KMS-11 (cell line): ENCODE data around the gene WDR43.

Experiments
- H2AFZ ChIP-seq: fragments of 200-600 bp; sonication (generic); 2 replicates; pipeline ENCODE4 v1.6.1; 2016; ENCODE audit warnings: antibody characterized with exemption, mixed run types, low read depth
- H3K27ac ChIP-seq: fragments of 200-600 bp; sonication (generic); 2 replicates; pipeline ENCODE4 v1.6.1; 2016; ENCODE audit warnings: mild to moderate bottlenecking, mixed run types
- H3K27me3 ChIP-seq: fragments of 200-600 bp; sonication (generic); 2 replicates; pipeline ENCODE4 v1.6.1; 2017; ENCODE audit warnings: mild to moderate bottlenecking, low read depth, mixed run types, moderate library complexity; ENCODE audit not compliant: insufficient read depth
- H3K36me3 ChIP-seq: fragments of 200-600 bp; sonication (generic); 2 replicates; pipeline ENCODE4 v1.6.1; 2017; ENCODE audit warnings: mild to moderate bottlenecking, mixed run types; ENCODE audit not compliant: insufficient read depth
- H3K4me1 ChIP-seq: fragments of 200-600 bp; sonication (generic); 2 replicates; pipeline ENCODE4 v1.6.1; 2016; ENCODE audit warnings: mild to moderate bottlenecking, low read depth, mixed run types; ENCODE audit not compliant: poor library complexity, severe bottlenecking
- H3K4me2 ChIP-seq: fragments of 200-600 bp; sonication (generic); 2 replicates; pipeline ENCODE4 v1.7.0; 2016; ENCODE audit warnings: mild to moderate bottlenecking, mixed run types
- H3K4me3 ChIP-seq: fragments of 200-600 bp; sonication (generic); IDR thresholded peaks from 2 replicates; pipeline ENCODE4 v1.6.1; 2017; ENCODE audit warnings: low read depth, low read length, mixed read lengths; ENCODE audit not compliant: insufficient read depth
- H3K79me2 ChIP-seq: fragments of 200-600 bp; sonication (generic); 2 replicates; pipeline ENCODE4 v1.6.1; 2016; ENCODE audit warnings: low read depth, mixed run types; ENCODE audit not compliant: insufficient read depth
- H3K9ac ChIP-seq: fragments of 200-600 bp; sonication (generic); 2 replicates; pipeline ENCODE4 v1.6.1; 2016; ENCODE audit warnings: mild to moderate bottlenecking, mixed run types
- H4K20me1 ChIP-seq: fragments of 200-600 bp; sonication (generic); 2 replicates; pipeline ENCODE4 v1.6.1; 2016; ENCODE audit warnings: mild to moderate bottlenecking, mixed run types; ENCODE audit not compliant: insufficient read depth
- TF ChIP-seq, protein P1 (sequence below): fragments of 200-600 bp; sonication (generic); conservative IDR thresholded peaks from 2 replicates; pipeline ENCODE4 v1.6.1; 2017; ENCODE audit warnings: low read depth, mild to moderate bottlenecking, antibody characterized with exemption, low read length, moderate library complexity, mixed read lengths

WDR43 gene

DNA sequence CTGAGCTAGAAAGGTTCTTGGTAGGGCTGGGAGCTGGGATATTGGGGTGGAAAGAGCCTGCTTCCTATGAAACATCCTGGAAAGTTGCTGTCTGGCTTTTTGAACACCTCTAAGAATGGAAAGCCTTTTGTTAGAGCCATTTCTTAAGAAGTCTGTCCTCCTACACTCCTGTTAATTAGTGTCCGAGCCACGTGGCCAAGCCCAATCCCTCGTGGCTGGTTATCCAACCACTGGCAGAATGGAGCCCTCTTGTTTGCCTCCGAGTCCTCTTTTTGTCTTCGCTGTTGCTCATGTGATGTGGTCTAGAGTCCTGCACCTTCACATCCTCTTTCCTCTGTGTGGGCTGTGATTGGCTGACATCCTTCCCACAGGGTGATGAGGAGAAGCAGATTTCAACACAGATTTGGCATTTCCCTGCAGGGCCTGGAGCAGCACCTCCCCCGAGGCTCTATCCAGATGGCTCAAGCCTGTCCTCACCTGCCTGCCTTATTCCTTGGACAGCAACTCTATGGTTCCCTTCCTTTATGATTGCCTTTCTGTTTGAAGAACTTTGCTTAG, 78.4 kb downstream of the WDR43 start:
- H3K4me2 ChIP-seq, result no peak overlapping the region
- no peaks in the 10 kb centered on the region for H3K36me3 ChIP-seq
- H2AFZ ChIP-seq, result no peak overlapping the region
- no peak overlapping the region for H3K4me3 ChIP-seq
- H3K79me2 ChIP-seq, result no peaks in the 10 kb centered on the region
- H3K4me1 ChIP-seq, result no peaks in the 10 kb centered on the region
- no peaks in the 10 kb centered on the region for H4K20me1 ChIP-seq
- no peak overlapping the region for H3K9ac ChIP-seq
- no peak overlapping the region for H3K27ac ChIP-seq
- H3K27me3 ChIP-seq, result no peaks in the 10 kb centered on the region
- TF ChIP-seq, protein P1, sequence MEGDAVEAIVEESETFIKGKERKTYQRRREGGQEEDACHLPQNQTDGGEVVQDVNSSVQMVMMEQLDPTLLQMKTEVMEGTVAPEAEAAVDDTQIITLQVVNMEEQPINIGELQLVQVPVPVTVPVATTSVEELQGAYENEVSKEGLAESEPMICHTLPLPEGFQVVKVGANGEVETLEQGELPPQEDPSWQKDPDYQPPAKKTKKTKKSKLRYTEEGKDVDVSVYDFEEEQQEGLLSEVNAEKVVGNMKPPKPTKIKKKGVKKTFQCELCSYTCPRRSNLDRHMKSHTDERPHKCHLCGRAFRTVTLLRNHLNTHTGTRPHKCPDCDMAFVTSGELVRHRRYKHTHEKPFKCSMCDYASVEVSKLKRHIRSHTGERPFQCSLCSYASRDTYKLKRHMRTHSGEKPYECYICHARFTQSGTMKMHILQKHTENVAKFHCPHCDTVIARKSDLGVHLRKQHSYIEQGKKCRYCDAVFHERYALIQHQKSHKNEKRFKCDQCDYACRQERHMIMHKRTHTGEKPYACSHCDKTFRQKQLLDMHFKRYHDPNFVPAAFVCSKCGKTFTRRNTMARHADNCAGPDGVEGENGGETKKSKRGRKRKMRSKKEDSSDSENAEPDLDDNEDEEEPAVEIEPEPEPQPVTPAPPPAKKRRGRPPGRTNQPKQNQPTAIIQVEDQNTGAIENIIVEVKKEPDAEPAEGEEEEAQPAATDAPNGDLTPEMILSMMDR, result no peak

DNA sequence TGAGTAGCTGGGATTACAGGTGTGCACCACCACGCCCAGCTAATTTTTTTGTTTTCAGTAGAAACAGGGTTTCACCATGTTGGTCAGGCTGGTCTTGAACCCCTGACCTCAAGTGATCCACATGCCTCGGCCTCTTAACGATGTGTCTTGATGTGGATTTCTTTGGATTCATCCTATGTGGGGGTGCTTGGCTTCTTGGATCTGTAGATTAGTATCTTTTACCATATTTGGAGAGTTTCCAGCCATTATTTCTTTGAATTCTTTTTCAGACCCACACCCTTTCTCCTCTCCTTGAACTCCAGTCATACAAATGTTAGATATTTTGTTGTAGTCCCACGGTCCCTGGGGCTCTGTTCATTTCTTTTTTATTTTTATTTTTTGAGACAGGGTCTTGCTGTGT, 79.8 kb downstream of the WDR43 start:
- TF ChIP-seq, protein P1, result no peak

DNA sequence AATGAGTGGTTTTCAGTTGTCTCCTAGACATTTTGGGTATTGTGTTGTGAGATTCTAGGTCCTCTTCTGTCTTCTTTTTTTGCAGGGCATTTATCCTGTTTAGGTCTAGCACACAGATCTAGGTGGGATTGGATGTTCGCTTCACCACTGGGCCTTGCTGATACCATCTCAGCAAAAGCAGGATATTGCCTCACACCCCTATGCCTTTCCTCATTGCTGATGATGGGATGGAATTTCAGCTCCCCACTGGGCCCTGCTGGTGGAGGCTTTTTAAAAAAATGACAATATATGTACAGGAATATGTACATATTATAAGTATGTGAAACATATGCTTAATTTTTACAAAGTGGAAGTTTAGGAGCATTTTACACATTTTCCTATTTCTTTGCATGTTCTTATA, 81.2 kb downstream of the WDR43 start:
- H3K4me2 ChIP-seq, result no peak overlapping the region
- H2AFZ ChIP-seq, result no peak overlapping the region
- no peaks in the 10 kb centered on the region for H3K4me1 ChIP-seq
- TF ChIP-seq, protein P1, result no peak
- no peaks in the 10 kb centered on the region for H3K27me3 ChIP-seq
- H3K9ac ChIP-seq, result no peak overlapping the region
- H4K20me1 ChIP-seq, result no peaks in the 10 kb centered on the region
- no peaks in the 10 kb centered on the region for H3K36me3 ChIP-seq
- H3K4me3 ChIP-seq, result no peak overlapping the region
- no peak overlapping the region for H3K27ac ChIP-seq
- no peaks in the 10 kb centered on the region for H3K79me2 ChIP-seq

More for the DNA sequence above, 79.8 kb downstream of the WDR43 start:
- Histone ChIP-seq H3K27me3 (no peaks in the 10 kb centered on the region), H3K4me3 (no peak overlapping the region), H3K4me2 (no peak overlapping the region), H3K9ac (no peak overlapping the region), H3K27ac (no peak overlapping the region), H4K20me1 (no peaks in the 10 kb centered on the region), H2AFZ (no peak overlapping the region), H3K79me2 (no peaks in the 10 kb centered on the region), H3K36me3 (no peaks in the 10 kb centered on the region), H3K4me1 (no peaks in the 10 kb centered on the region)

DNA sequence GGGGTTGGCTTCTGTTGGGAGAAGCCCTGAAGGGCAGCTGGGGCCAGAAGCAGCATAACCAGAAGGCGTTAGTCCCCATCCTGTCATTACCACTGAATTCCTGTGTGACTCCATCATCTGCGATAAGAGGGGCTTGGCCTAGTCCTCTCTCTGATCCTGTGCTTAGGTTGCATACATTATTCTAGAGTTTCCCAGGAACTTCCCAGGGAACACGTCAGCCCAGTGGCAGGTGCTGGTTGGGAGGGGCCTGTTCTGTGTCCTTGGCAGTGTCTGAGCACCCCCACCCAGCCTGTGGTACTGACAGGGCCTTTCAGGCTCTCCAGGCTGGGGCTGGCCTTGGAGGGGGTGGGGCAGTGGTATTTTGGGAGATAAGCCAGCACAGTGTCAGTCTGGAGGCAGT, 82.1 kb downstream of the WDR43 start:
- no peaks in the 10 kb centered on the region for H3K36me3 ChIP-seq
- H4K20me1 ChIP-seq, result no peaks in the 10 kb centered on the region
- H2AFZ ChIP-seq, result no peak overlapping the region
- no peaks in the 10 kb centered on the region for H3K79me2 ChIP-seq
- H3K27me3 ChIP-seq, result no peaks in the 10 kb centered on the region
- no peak overlapping the region for H3K9ac ChIP-seq
- TF ChIP-seq, protein P1, result no peak
- no peak overlapping the region for H3K4me2 ChIP-seq
- no peaks in the 10 kb centered on the region for H3K4me1 ChIP-seq
- no peak overlapping the region for H3K27ac ChIP-seq
- H3K4me3 ChIP-seq, result no peak overlapping the region
